Psoas muscle (tissue), 8 donors: ENCODE data around the gene RPS6KA2. TPM values are rescaled to one million over a fixed set of nuclear protein-coding genes. Genes with fewer than 3 reads are reported as not detected.

Experiments used
- ATAC-seq, 4 donors: fragments of 200-7000 bp; cut with Tn5 transposase; one replicate each; pipeline ENCODE4 v1.9.1; 2020; ENCODE audit warnings: moderate library complexity in 3 of 4, mild to moderate bottlenecking in 2 of 4
- DNase-seq, 2 donors: peaks; one replicate each; pipeline ENCODE4 v3.0.0-alpha.2; 2020
- H3K27ac ChIP-seq: fragments of 200-600 bp; one replicate; pipeline ENCODE4 v1.8.0; 2022
- H3K27me3 ChIP-seq, 3 donors: fragments of 200-600 bp in 1 of 3; one replicate each; pipeline versions ENCODE4 v1.6.1 to v1.8.0; 2013 to 2022; ENCODE audit warnings: low read length in 2 of 3, mild to moderate bottlenecking in 2 of 3, moderate library complexity in 1 of 3; ENCODE audit not compliant: insufficient read depth in 3 of 3
- H3K36me3 ChIP-seq, 2 donors: fragments of 200-600 bp in 1 of 2; one replicate each; pipeline versions ENCODE4 v1.6.1 to v1.8.0; 2013 to 2022; ENCODE audit warnings: low read depth in 1 of 2, mild to moderate bottlenecking in 1 of 2, moderate library complexity in 1 of 2; ENCODE audit not compliant: insufficient read depth in 1 of 2
- H3K4me1 ChIP-seq: fragments of 200-600 bp; one replicate; pipeline ENCODE4 v1.8.0; 2022
- H3K4me3 ChIP-seq: fragments of 200-600 bp; one replicate; pipeline ENCODE4 v1.8.0; 2022; ENCODE audit warnings: mild to moderate bottlenecking
- H3K9me3 ChIP-seq: fragments of 200-600 bp; one replicate; pipeline ENCODE4 v1.8.0; 2022
- CTCF ChIP-seq: fragments of 200-600 bp; IDR thresholded peaks from one replicate; pipeline ENCODE4 v1.8.0; 2022; ENCODE audit warnings: antibody characterized with exemption
- WGBS, 3 donors: extraction: QIAGEN DNeasy Blood & Tissue Kit; methylation state at CpG; one replicate each; pipeline versions ENCODE4 v1.1.6 to v1.1.7; 2013; 5-methylcytosine and 5-hydroxymethylcytosine counted together
- intact Hi-C, 2 donors: fragments of 100-400 bp; cut with DNase I; formaldehyde crosslinking; loops; one replicate each; pipeline versions ENCODE4 v1.11.0 to v1.14.2; 2022
- polyA plus RNA-seq, 3 donors: library from polyadenylated mRNA; stranded (reverse); fragments of 200-250 nt; gene quantifications; one replicate each; pipeline ENCODE4 v1.2.3, GENCODE V29; 2013
- total RNA-seq, 4 donors: library from RNA; stranded (reverse); fragmentation: NEBNext Ultra II Directional in 2 of 4; extraction: Animal tissue kit (Norgen Biotek cat#: 25700) in 2 of 4; gene quantifications; one replicate each; pipeline versions ENCODE4 v1.2.1 to v1.2.4, GENCODE V29; 2021 to 2023
- donor health status: healthy with polysubstance abuse.
- donor health status: DM: no; HTN: no; CAD: no; lungs with moderate emphysema.
- donor health status: Bipolar disorder and iron deficiency.
- donor health status: healthy.
- donor health status: DM: yes; HTN: yes; CAD: no.
- donor health status: DM: no; HTN: no; CAD: no.
- donor health status: DM: no; HTN: no; CAD: no.
- donor health status: DM: yes; HTN: yes; CAD: no.

The RPS6KA2 gene
- total and polyA plus RNA-seq, 7 donors, result 7.8 to 40.4 (median 20.0) TPM

DNA sequence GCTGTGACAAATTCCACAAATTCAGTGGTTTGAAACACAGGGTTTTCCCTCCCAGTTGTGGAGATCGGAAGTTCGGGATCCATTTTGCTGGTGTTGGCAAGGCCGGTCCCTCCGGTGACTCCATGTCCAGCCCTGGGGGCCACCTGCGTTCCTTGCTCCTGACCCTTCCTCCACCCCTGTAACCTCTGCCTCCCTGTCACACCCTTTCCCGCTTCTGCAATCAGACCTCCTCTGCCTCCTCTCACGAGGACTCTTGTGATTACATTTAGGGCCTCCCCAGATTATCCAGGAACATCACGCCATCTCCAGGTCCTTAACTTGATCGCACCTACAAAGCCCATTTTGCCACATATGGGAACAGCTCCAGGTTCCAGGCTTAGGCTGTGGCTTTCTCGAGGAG is 12.5 kb downstream of the RPS6KA2 start:
- Histone ChIP-seq H3K9me3 (no peaks in the 10 kb centered on the region), H3K27ac (peak overlapping the region; percentile 54), H3K36me3 (peaks cover 0 to 7% of the 10 kb centered on the region in 2 donors), H3K27me3 (no peaks in the 10 kb centered on the region), H3K4me1 (peaks cover 69% of the 10 kb centered on the region), H3K4me3 (no peak overlapping the region)
- TF ChIP-seq CTCF, result no peak
- intact Hi-C loops, result loop anchor here in 1 of 2 donors (5.0 kb wide), 1 partner anchor 42 kb away; no protein-coding TSS in a partner anchor
- WGBS, 3 donors, result 79 to 90% (median 81%) methylated on average over 10 of the region's 10 CpGs
- DNase-seq, result no peak
- peak in 3 of 4 donors; percentile 1 to 26 (median 6) for ATAC-seq

DNA sequence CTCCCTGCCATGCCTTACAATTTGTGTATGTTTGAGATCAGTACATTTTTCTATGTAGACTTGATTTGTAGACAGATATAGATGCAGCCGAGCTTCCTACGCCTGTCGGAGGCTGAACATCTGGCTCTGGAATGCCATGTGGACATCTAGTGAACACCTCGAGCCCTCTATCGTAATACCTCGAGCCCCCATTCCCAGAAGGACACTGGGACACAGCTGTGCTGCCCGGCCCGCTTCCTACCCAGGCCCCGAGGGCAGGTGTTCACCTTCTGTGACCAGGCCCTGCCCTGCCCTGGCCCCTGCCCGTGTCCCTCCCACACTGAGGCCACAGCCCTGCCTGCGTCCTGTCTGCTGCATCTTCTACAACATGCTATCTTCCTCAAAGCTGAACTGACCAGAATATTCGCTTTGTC is 12.9 kb downstream of the RPS6KA2 start:
- ATAC-seq (no peak), DNase-seq (no peak)
- intact Hi-C loops, result loop anchor here in 1 of 2 donors (5.0 kb wide), 1 partner anchor 42 kb away; no protein-coding TSS in a partner anchor
- Histone ChIP-seq H3K27me3 (no peaks in the 10 kb centered on the region), H3K36me3 (peaks cover 0 to 7% of the 10 kb centered on the region in 2 donors), H3K27ac (peak overlapping the region; percentile 54), H3K9me3 (no peaks in the 10 kb centered on the region), H3K4me3 (no peak overlapping the region), H3K4me1 (peaks cover 65% of the 10 kb centered on the region)
- 74 to 88% (median 79%) methylated on average over 12 of the region's 12 CpGs for WGBS, 3 donors
- no peak for TF ChIP-seq CTCF

- no peaks in the 10 kb centered on the region for H3K27me3 ChIP-seq
- TF ChIP-seq CTCF, result no peak
- ATAC-seq (no peak), DNase-seq (no peak)
- peak overlapping the region; percentile 66 for H3K27ac ChIP-seq
- WGBS, 3 donors, result 79 to 87% (median 86%) methylated on average over 7 of the region's 7 CpGs
- H3K4me3 ChIP-seq, result no peak overlapping the region
- no peaks in the 10 kb centered on the region for H3K9me3 ChIP-seq
- intact Hi-C loops, result loop anchor here in 1 of 2 donors (5.0 kb wide), 1 partner anchor 41 kb away; no protein-coding TSS in a partner anchor
- peaks cover 61% of the 10 kb centered on the region for H3K4me1 ChIP-seq
- no peaks in the 10 kb centered on the region for H3K36me3 ChIP-seq
Measured at GRCh38 chr6:166613027-166613426, 14.0 kb downstream of the RPS6KA2 start.

- no peaks in the 10 kb centered on the region for H3K9me3 ChIP-seq
- 35 to 47% (median 38%) methylated on average over 11 of the region's 11 CpGs for WGBS, 3 donors
- H3K27ac ChIP-seq, result peak overlapping the region; percentile 66
- peaks cover 61% of the 10 kb centered on the region for H3K4me1 ChIP-seq
- ATAC-seq (peak; percentile 79 to 86 (median 82)), DNase-seq (no peak)
- H3K4me3 ChIP-seq, result no peak overlapping the region
- TF ChIP-seq CTCF, result no peak
- no peaks in the 10 kb centered on the region for H3K27me3 ChIP-seq
- intact Hi-C loops, result loop anchor here in 1 of 2 donors (5.0 kb wide), 1 partner anchor 40 kb away; no protein-coding TSS in a partner anchor
- no peaks in the 10 kb centered on the region for H3K36me3 ChIP-seq
Measured at GRCh38 chr6:166612471-166612881, 14.6 kb downstream of the RPS6KA2 start.

GRCh38 chr6:166611631-166612030 is 15.4 kb downstream of the RPS6KA2 start:
- Histone ChIP-seq H3K27me3 (no peaks in the 10 kb centered on the region), H3K4me1 (peaks cover 57% of the 10 kb centered on the region), H3K4me3 (no peak overlapping the region), H3K27ac (no peak overlapping the region), H3K36me3 (no peaks in the 10 kb centered on the region), H3K9me3 (no peaks in the 10 kb centered on the region)
- intact Hi-C loops, result loop anchor here in 1 of 2 donors (5.0 kb wide), 1 partner anchor 39 kb away; no protein-coding TSS in a partner anchor
- DNase-seq (no peak), ATAC-seq (peak in 1 of 4 donors; percentile 25)
- no peak for TF ChIP-seq CTCF
- WGBS, 3 donors, result 70 to 88% (median 71%) methylated on average over 4 of the region's 4 CpGs
